ENCODE results near the gene TCAF1.
"Not testable (repeated sequence)": the region's sequence is repeated elsewhere in the genome, so short reads cannot be mapped to it uniquely, and the experiment has no call there.

The TCAF1 gene

DNA sequence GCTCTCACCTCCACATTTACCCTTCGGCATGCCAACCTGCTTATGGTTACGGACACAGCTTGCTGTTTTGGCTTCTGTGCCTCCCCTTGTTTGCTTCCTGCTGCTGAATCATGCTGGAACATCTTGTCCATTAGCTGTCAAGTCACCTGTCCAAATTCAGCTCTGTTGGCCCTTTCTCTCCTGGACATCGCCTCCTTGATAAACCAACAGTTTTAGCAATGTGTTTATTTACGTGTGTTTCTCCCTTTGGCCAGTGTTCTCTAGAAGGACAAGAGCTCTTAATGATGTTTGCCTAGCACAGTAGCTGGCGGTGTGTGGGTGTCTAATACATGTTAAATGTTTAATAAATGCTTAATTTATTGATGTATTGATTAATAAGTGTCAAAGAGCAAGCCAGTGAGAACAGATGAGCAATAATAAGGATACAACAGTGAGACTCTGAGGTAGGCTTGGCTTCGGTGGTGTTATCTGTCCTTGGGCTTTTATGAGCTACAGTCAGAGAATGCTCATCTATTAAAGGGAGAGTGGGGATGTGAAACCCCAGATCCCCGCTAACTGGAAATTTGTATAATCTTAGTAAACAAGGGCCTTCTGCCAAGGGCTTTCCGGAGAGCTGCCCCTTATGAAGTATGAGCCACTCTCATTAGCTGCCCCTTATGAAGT lies 85.4 kb downstream of the TCAF1 start:
- CTCF ChIA-PET, H3K9me3 Mint-ChIP-seq, DNase-seq, H3K27ac Mint-ChIP-seq, H3K27me3 Mint-ChIP-seq, H3K36me3 Mint-ChIP-seq, H3K4me3 Mint-ChIP-seq, H3K4me1 Mint-ChIP-seq: not testable (repeated sequence)

DNA sequence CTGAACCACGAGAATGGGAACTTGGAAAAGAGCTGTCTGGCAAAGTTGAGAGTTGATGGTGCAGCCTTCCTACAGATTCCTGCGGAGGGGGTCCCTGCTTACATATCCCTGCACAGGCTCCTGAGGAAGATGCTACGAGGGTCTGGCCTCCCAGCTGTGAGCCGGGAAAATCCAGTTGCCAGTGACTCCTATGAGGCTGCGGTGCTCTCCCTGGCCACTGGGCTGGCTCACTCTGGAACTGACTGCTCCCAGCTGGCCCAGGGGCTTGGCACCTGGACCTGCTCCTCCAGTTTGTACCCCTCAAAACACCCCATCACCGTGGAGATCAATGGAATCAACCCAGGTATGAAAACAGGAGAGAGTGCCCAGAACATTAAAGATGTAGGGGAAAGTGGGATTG lies 91.3 kb downstream of the TCAF1 start:
- DNase-seq, CTCF ChIA-PET, H3K4me3 Mint-ChIP-seq, H3K36me3 Mint-ChIP-seq, H3K27ac Mint-ChIP-seq, H3K27me3 Mint-ChIP-seq, H3K4me1 Mint-ChIP-seq, H3K9me3 Mint-ChIP-seq: not testable (repeated sequence)

DNA sequence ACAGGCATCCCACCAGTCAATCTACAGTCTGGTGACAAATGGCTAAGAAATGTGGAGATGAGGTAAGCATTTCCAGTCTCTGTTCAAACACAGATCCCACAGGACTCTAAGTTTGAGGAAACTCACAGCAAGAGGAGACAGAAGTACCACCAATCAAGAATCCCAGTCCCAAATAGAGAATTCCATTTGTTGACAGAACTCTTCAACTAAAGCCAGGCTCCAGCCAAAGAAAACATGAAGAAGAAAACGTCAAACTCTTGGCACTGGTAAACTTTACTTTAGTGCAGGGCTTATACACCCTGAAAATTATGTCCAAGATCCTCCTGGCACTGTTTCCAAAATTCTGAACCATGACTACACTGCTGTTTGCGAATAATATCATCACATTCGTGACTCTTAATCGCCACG lies 95.3 kb downstream of the TCAF1 start:
- DNase-seq, H3K4me1 Mint-ChIP-seq, H3K9me3 Mint-ChIP-seq, CTCF ChIA-PET, H3K36me3 Mint-ChIP-seq, H3K27ac Mint-ChIP-seq, H3K4me3 Mint-ChIP-seq, H3K27me3 Mint-ChIP-seq: not testable (repeated sequence)

Data from activated naive CD4-positive, alpha-beta T cell treated with anti-CD3 and anti-CD28 coated beads, Interleukin-2, amount 10 ng/mL, durations not matched to agents 7 days and 5 days (primary cell).